ENCODE data around the gene ZC2HC1C. TPM values are rescaled to one million over a fixed set of nuclear protein-coding genes. Genes with fewer than 3 reads are reported as not detected.
A peak's percentile ranks its signal among the peaks of the same experiment; 100 is the strongest.
"Not testable (repeated sequence)": the region's sequence is repeated elsewhere in the genome, so short reads cannot be mapped to it uniquely, and the experiment has no call there.

The ZC2HC1C gene
- total RNA-seq, 1 experiment from 2014 or later: 5.2 TPM

- DNase-seq (ENCODE audit: low read depth, low spot score) (no peak), ATAC-seq (no peak)
- Histone ChIP-seq H3K4me1 (ENCODE audit: control insufficient read depth, insufficient read depth, low read length) (peaks cover 17% of the 10 kb centered on the region), H3K27ac (ENCODE audit: low read length) (no peak overlapping the region), H3K9me3 (ENCODE audit: control insufficient read depth, insufficient read depth, low read depth, low read length) (no peaks in the 10 kb centered on the region), H3K27me3 (ENCODE audit: control insufficient read depth, insufficient read depth, low read length) (no peaks in the 10 kb centered on the region), H3K4me3 (ENCODE audit: low read depth in 2 of 2, low read length in 2 of 2) (no peak overlapping the region), H3K36me3 (ENCODE audit: control insufficient read depth, insufficient read depth, low read length) (no peaks in the 10 kb centered on the region; the same call in 1 of the 2 replicates)
- no TSS peak for BruUV-seq (replicated peaks)
- TF ChIP-seq TCF7L2 (IDR thresholded peaks at IDR 0.05; ENCODE audit: low read depth, low read length): no peak
- TF ChIP-seq POLR2AphosphoS5 (IDR thresholded peaks at IDR 0.05; ENCODE audit: low read depth, low read length): no peak
- TF ChIP-seq, protein P1, sequence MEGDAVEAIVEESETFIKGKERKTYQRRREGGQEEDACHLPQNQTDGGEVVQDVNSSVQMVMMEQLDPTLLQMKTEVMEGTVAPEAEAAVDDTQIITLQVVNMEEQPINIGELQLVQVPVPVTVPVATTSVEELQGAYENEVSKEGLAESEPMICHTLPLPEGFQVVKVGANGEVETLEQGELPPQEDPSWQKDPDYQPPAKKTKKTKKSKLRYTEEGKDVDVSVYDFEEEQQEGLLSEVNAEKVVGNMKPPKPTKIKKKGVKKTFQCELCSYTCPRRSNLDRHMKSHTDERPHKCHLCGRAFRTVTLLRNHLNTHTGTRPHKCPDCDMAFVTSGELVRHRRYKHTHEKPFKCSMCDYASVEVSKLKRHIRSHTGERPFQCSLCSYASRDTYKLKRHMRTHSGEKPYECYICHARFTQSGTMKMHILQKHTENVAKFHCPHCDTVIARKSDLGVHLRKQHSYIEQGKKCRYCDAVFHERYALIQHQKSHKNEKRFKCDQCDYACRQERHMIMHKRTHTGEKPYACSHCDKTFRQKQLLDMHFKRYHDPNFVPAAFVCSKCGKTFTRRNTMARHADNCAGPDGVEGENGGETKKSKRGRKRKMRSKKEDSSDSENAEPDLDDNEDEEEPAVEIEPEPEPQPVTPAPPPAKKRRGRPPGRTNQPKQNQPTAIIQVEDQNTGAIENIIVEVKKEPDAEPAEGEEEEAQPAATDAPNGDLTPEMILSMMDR (IDR thresholded peaks at IDR 0.05): no peak
- no peak for TF ChIP-seq REST (IDR thresholded peaks at IDR 0.05; ENCODE audit: insufficient read depth in 1 of 2, low read depth in 2 of 2, low read length in 1 of 2)
- TF ChIP-seq SIN3A (IDR thresholded peaks at IDR 0.05; ENCODE audit: borderline replicate concordance, insufficient read depth, low read depth, low read length): no peak
- intact Hi-C loops (cut with micrococcal nuclease; ENCODE audit: unreplicated experiment) (no loop called here), in situ Hi-C loops (cut with HindIII; ENCODE audit: low pct_unique_long_range_greater_than_20kb, low sequenced_read_pairs) (no loop called here)
- CTCF ChIA-PET: no interaction called here
- POLR2A ChIA-PET: interaction anchor here (0.6 kb wide), 1 partner anchor 229 kb away, joined by 4 read pairs; no protein-coding TSS in a partner anchor
These were observed 2.8 kb upstream of the ZC2HC1C start for GRCh38 chr14:75066691-75067090.

- peak overlapping the region; percentile 99; the same call in 1 of the 2 replicates for H3K27ac ChIP-seq (ENCODE audit: low read length)
- H3K4me3 ChIP-seq (ENCODE audit: low read depth in 2 of 2, low read length in 2 of 2): peak overlapping the region in 1 of 2 experiments; percentile 72; a peak in 1 of 4 replicates
- no TSS peak for BruUV-seq (replicated peaks)
- intact Hi-C loops (cut with micrococcal nuclease; ENCODE audit: unreplicated experiment): no loop called here
- H3K27me3 ChIP-seq (ENCODE audit: control insufficient read depth, insufficient read depth, low read length): no peaks in the 10 kb centered on the region
- TF ChIP-seq TCF7L2 (IDR thresholded peaks at IDR 0.05; ENCODE audit: low read depth, low read length): no peak
- TF ChIP-seq, protein P1 (IDR thresholded peaks at IDR 0.05): no peak
- no peak for TF ChIP-seq POLR2AphosphoS5 (IDR thresholded peaks at IDR 0.05; ENCODE audit: low read depth, low read length)
- no peak for TF ChIP-seq SIN3A (IDR thresholded peaks at IDR 0.05; ENCODE audit: borderline replicate concordance, insufficient read depth, low read depth, low read length)
- TF ChIP-seq REST (IDR thresholded peaks at IDR 0.05; ENCODE audit: insufficient read depth in 1 of 2, low read depth in 2 of 2, low read length in 1 of 2): no peak
- DNase-seq (ENCODE audit: low read depth, low spot score): no peak
- CTCF ChIA-PET: no interaction called here
- ATAC-seq: no peak
- POLR2A ChIA-PET: no interaction called here
- no peaks in the 10 kb centered on the region; the same call in 1 of the 2 replicates for H3K36me3 ChIP-seq (ENCODE audit: control insufficient read depth, insufficient read depth, low read length)
- in situ Hi-C loops (cut with HindIII; ENCODE audit: low pct_unique_long_range_greater_than_20kb, low sequenced_read_pairs): no loop called here
- no peaks in the 10 kb centered on the region for H3K9me3 ChIP-seq (ENCODE audit: control insufficient read depth, insufficient read depth, low read depth, low read length)
- H3K4me1 ChIP-seq (ENCODE audit: control insufficient read depth, insufficient read depth, low read length): peaks cover 17% of the 10 kb centered on the region
These were observed 2.2 kb upstream of the ZC2HC1C start for GRCh38 chr14:75067212-75067611.

GRCh38 chr14:75067765-75068164, 1.7 kb upstream of the ZC2HC1C start:
- in situ Hi-C loops (cut with HindIII; ENCODE audit: low pct_unique_long_range_greater_than_20kb, low sequenced_read_pairs); BruUV-seq (replicated peaks); DNase-seq (ENCODE audit: low read depth, low spot score): not testable (repeated sequence)

More at GRCh38 chr14:75067765-75068164, 1.7 kb upstream of the ZC2HC1C start:
- intact Hi-C loops (cut with micrococcal nuclease; ENCODE audit: unreplicated experiment); ATAC-seq; H3K36me3 ChIP-seq (ENCODE audit: control insufficient read depth, insufficient read depth, low read length); H3K9me3 ChIP-seq (ENCODE audit: control insufficient read depth, insufficient read depth, low read depth, low read length); H3K27me3 ChIP-seq (ENCODE audit: control insufficient read depth, insufficient read depth, low read length); CTCF ChIA-PET: not testable (repeated sequence)
- H3K4me3 ChIP-seq (ENCODE audit: low read depth in 2 of 2, low read length in 2 of 2): peak overlapping the region; percentile 64 to 72
- H3K27ac ChIP-seq (ENCODE audit: low read length): peak overlapping the region; percentile 99
- H3K4me1 ChIP-seq (ENCODE audit: control insufficient read depth, insufficient read depth, low read length): peaks cover 14% of the 10 kb centered on the region
- POLR2A ChIA-PET: interaction anchor here (0.6 to 0.7 kb wide), 2 partner anchors 17 to 157 kb away, joined by 4 to 7 read pairs; no protein-coding TSS in a partner anchor

Data from Panc1 (cell line).